ENCODE data around the gene KRT76. TPM values are rescaled to one million over a fixed set of nuclear protein-coding genes. Genes with fewer than 3 reads are reported as not detected.
"Not testable (repeated sequence)": the region's sequence is repeated elsewhere in the genome, so short reads cannot be mapped to it uniquely, and the experiment has no call there.

Gene KRT76
- total RNA-seq, 1 donor from 2014 or later: not detected

DNA sequence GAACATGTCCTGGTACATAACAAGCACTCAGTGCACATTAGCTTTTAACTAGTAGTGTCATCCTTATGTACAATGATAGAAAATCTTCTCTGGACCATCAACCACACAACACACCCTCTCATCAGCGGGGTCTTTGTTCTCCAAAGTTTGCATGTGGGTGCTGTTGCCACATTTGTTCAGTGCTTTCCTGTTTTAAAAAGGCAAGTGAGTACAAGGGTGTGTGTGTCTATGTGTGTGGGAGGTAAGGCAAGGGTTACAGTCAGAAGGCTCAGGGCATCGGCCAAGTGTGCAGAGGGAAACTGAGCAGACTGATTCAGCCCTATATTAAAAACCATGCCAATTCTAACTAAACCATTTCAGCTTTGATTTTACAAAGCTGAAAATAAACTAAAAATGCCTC is 17.9 kb downstream of the KRT76 start:
- no peak for DNase-seq (ENCODE audit: low read depth)

DNA sequence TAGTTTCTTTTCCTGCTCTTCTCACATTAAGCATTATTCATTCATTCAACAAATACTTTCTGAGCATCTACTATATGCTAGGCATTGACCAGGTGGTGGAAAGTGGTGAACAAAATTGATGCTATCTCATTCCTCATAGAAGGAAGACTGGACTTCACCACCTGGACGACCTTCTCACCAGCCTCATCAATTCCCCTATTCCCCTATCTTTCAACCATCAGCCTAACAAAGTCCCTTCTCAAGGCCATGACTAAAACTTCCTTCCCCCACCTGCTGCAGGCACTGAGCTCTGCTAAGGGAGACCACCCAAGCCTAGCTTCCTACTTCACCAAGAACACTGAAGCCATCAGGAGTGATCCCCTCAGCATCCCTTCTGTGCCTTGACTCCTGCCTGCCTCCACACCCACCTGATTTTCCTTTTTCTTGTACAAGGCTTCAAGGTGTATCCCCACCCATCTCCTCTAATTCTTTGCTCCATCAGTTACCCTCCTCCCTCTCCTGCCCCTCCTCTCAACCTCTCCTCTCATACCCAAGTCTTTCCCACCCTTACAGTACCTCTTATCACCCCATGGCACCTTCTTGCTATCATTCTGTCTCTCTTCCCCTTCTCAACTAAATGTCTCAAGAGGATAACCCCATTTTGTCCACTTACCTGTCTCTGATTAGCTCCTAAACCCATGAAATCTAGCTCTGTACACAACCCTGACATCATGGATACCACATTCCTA is 19.5 kb downstream of the KRT76 start:
- no peak for DNase-seq (ENCODE audit: low read depth)

GRCh38 chr12:52756281-52756960 is 20.7 kb downstream of the KRT76 start:
- DNase-seq (ENCODE audit: low read depth): no peak

GRCh38 chr12:52755533-52755932 is 21.6 kb downstream of the KRT76 start:
- DNase-seq (ENCODE audit: low read depth): no peak

DNA sequence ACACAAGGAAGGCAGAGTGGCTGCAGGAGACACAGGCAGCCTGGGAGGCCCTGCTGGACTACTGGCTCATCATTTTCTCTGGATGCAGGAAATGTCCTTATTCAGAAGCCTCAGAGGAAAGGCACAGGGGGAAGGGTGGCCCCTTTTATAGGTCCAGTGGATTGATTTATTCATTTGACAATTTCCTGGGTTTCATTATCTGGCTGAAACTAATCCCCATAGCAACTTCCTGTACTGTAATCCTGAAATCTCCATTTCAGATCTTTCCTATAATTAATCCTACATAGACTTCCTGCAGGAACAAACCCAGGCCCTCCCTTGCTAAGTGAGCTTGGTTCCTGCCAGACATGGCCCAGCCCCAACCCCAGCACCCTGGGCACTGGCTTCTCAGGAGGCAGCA is 23.0 kb downstream of the KRT76 start:
- no peak for DNase-seq (ENCODE audit: low read depth)

- no peak for DNase-seq (ENCODE audit: low read depth)
These were observed 23.9 kb downstream of the KRT76 start for GRCh38 chr12:52753283-52753682.

DNA sequence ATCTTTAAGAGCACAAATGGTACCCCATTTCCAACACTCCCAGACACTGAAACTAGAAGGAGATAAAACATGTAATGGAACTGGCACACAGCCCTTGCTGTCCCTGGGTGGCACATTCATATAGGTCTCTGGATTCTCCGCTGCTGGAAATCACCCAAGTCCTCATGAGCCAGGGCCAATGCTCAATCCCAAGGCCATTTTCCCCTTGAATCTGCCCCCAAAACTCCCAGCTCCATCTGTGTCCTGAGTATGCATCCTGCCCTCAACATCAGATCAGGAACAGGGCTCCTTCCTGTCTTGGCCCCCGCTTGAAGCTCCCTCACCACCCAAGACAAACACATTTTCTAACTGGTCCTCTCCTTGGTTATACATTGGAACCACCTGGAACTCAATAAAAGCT is 24.6 kb downstream of the KRT76 start:
- DNase-seq (ENCODE audit: low read depth): no peak

GRCh38 chr12:52751795-52752194 is 25.4 kb downstream of the KRT76 start:
- no peak for DNase-seq (ENCODE audit: low read depth)

DNA sequence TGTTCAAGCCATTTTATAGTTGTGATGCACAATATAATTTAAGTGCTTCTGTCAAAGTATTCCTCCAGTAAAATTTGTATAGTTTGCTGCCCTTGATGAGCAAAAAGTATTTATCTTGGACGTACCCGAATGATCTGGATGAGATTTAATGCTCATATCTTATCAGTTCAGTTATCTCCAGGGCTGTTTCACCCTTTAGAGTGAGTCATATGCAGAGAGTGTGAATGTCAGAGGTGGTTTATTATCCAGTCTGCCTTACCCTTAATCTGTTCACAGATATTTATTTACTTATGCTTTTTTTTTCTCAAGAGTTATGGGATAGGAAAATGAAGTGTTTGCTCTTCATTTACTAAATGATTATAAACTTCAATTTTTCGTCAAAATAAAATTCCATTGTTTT is 26.6 kb downstream of the KRT76 start:
- not testable (repeated sequence) for DNase-seq (ENCODE audit: low read depth)

GRCh38 chr12:52749827-52750226 is 27.3 kb downstream of the KRT76 start:
- DNase-seq (ENCODE audit: low read depth): no peak

- DNase-seq (ENCODE audit: low read depth): no peak
These were observed 28.6 kb downstream of the KRT76 start for GRCh38 chr12:52748578-52748977.

GRCh38 chr12:52745554-52745953 is 31.6 kb downstream of the KRT76 start:
- no peak for DNase-seq (ENCODE audit: low read depth)

- DNase-seq (ENCODE audit: low read depth): no peak
These were observed 32.5 kb downstream of the KRT76 start for GRCh38 chr12:52744493-52745156.

DNA sequence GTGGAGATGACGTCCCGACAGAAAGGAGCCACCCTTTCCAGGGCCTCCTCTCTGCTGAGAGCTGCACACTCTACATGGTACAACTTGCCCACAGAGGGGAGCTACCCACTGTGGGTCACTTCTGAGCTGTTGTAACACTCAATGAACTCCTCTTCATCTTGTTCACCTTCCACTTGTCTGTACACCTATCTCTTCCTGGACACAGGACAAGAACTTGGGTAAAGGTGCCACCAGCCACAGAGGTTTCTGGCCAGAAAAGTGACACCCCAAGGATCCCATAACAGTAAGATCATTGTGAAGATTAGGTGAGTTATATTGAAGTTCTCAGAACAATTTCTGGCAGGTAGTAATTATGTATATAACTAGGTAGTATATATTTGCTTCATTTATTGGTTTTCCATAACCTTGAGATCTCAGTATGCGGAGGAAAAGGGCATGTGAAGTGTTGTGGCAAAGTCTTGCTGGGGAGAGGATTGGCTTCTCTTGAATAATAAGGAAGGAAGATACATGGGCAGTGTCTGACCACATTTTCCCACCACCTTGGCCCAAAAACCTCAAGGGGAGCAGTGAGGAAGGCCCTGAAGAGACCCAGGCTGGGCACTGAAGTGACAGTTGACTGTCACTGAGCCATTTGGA is 34.2 kb downstream of the KRT76 start:
- DNase-seq (ENCODE audit: low read depth): no peak

- DNase-seq (ENCODE audit: low read depth): no peak
These were observed 35.0 kb downstream of the KRT76 start for GRCh38 chr12:52742196-52742580.

DNA sequence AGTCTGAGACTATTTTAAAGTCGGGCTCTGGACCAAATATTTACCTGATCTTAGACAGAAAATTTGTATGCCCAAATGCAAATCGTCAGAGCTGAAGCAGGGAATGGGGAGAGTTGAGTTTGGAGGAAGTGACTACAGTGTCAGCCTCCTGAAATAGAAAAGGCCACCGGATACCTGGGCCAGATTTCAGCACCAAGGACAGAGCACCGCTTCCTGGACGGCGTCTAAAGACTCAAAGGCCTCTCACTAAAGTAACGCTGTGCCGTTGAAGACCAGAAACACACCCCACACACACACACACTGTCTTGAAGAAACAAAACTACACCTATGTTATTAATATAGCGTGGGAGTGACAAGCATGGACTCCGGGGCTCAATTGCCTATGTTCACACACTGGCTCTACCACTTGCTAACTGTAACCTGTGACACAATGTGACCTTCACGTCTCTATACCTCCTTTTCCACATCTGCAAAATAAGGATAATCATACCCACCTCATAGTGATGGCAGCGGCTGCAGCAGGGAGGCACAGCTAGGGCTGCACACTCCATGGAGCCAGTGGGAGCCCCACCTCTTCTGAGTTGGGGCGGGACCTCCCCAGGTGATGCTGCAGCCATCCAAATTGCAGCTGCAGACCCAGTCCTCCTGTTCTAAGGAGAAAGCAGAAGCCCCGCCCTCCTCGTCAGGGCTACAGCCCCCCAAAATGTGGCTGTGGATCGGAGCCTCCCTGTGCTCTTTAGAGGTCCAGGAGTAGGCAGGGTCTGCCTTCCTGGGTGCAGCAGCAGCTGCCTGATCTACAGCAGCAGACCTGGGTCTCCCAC is 35.6 kb downstream of the KRT76 start:
- peak; percentile 36 for DNase-seq (ENCODE audit: low read depth)

- no peak for DNase-seq (ENCODE audit: low read depth)
These were observed 36.6 kb downstream of the KRT76 start for GRCh38 chr12:52740584-52740983.

DNA sequence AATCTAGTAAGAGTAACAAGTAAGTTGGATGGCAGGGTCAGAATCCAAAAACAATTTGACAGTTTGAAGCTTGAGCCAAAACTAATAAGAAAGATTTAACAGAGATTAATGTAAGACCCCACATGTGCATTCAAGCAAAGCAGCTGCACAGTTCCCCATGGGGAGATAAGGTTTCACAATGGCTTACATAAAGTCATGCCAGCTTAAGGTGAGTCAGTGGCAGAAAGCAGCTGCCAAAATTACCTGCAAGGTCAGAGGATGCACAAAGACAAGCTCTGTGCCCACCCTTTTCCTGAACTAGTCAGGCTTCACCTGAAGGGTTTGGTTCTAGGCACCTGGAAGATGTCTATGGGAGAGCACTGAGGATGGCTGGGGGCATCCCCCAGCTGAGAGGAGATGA is 37.2 kb downstream of the KRT76 start:
- DNase-seq (ENCODE audit: low read depth): no peak

DNA sequence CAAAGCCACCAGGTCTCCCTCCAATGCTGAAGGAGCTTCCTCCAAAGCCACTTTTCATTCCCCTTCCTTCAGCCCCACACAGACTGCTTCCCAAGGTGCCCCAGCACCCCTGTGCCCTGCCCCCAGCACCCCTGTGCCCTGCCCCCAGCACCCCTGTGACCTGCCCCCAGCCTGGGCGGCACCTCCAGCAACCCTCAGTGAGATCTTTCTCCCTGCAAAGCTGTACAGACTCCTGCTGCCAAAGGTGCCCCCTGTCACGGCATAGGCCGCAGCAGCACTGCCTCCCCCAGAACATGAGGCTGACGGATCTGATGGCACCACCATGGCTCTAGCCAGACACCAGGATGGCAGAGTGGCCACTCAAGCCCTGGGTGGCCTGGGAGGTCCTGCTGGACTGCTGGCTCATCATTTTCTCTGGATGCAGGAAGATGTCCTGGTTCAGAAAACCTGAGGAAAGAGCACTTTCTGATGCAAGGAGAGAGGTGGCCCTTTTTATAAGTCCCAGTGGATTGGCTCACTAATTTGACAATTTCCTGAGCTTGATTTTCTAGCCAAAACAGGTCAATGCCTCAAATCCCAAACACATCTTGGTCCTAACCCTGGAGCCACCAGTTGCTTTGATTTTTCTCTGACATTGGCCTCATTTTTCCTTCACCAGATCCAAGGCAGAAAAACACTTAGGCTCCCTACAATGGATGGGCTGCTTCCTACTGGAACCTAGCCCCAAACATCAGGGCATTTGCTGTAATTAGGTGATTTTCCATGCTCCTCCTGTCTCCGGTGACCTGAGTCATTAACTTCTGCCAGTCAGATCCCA is 41.1 kb downstream of the KRT76 start:
- DNase-seq (ENCODE audit: low read depth): no peak

GRCh38 chr12:52735106-52735505 is 42.0 kb downstream of the KRT76 start:
- DNase-seq (ENCODE audit: low read depth): no peak

- no peak for DNase-seq (ENCODE audit: low read depth)
These were observed 46.4 kb downstream of the KRT76 start for GRCh38 chr12:52730793-52731192.

Data from renal cortical epithelial cell (primary cell).